Kidney tubule cell (primary cell): ENCODE results near the gene BTBD19.
A peak's percentile ranks its signal among the peaks of the same experiment; 100 is the strongest.
"Not testable (repeated sequence)": the region's sequence is repeated elsewhere in the genome, so short reads cannot be mapped to it uniquely, and the experiment has no call there.

ENCODE experiments used
- DNase-seq: peaks from one replicate; pipeline ENCODE4 v3.0.0-alpha.2; 2018; ENCODE audit warnings: low spot score

BTBD19 gene

DNA sequence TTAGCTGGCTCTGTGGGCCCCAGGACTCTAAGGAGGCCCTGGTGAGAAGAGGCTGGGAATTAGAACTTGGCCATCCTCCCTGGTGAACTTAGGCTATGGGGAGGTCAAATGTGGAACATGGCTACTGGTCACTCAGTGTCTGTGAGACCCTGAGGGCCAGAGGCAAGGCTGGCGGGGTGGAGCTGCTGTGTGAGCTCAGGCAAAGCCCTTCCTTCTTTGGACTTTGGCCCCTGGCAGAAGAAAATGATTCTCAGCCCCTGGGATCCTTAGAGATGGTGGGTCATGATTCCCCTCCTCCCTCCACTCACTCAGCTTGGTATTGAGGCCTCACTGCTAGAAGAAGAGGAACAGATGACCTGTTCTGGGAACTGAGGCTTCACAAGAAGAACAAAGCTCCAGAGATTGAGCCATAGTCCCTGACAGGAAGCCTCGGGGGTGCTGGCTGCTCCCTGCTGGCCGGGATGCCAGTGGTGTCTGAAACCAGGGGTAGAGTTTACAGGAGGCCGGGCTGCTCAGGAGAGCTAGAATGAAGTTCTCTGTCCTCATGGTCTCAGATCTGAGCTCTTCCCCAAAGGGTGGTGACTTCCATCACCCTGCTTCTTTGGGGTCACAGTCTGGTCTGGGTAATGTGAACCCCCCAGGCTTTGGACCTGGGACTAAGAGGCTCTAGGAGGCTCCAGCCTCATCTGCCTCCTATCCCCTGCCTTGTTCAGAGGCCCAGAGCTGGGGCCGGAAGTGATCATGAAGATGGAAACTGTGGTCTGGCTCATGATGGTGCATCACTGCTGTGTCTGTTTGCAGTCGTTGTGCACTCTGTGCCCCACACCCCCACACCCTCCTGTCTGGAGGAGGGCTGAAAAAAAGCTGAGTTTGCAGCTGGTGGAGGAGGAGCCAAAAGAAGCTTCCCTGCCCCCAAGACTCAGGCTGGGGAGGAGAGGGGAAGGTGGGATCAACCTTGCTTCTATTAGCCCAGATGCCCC lies 905 bp downstream of the BTBD19 start:
- peak; percentile 59 for DNase-seq

GRCh38 chr1:44810101-44810761 lies 1.9 kb downstream of the BTBD19 start:
- DNase-seq = peak; percentile 83

GRCh38 chr1:44810762-44811105 lies 2.4 kb downstream of the BTBD19 start:
- not testable (repeated sequence) for DNase-seq

DNA sequence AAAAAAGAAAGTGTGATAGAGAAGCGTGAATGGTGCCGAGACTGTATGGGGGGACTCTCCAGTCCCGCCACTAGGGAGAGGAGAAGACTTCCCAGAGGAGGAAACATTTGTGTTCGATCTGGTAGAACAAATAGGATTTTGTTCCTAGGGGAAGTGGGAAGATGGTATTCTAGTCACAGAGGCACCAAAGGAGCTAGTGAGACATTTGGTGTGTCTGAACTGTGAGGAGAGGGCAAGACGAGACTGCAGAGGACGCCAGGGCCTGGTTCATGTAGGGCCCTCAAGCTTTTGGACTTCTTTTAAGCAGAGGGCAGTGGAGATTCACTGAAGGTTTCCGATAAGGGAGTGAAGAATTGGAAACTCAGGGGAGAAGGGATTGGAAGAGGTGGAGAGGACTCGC lies 2.9 kb downstream of the BTBD19 start:
- DNase-seq = no peak

DNA sequence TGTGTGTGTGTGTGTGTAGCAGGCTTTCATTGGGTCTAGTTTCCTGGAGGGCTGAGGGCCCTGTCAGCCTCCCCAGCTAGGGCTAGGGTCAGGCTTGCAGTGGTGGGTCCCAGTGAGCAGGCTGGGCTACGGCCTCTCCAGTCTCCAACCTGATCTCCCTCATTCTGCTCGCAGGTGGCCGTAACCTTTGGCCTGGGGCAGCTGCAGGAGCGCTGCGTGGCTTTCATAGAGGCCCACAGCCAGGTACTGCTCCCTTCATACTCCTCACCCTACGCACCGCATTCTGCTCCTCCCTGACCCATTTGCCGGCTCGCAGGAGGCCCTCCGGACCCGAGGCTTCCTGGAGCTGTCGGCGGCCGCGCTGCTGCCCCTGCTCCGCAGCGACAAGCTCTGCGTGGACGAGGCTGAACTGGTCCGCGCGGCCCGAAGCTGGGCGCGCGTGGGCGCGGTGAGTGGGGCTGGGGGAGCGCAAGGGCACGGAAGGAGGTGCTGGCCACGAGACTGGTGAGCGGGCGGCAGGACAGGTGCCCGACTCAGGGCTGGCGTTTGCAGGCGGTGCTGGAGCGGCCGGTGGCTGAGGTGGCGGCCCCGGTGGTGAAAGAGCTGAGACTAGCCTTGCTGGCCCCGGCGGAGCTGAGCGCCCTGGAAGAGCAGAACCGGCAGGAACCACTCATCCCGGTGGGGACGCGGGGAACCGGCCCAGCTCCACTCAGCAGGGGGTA lies 4.7 kb downstream of the BTBD19 start:
- peak; percentile 37 for DNase-seq

DNA sequence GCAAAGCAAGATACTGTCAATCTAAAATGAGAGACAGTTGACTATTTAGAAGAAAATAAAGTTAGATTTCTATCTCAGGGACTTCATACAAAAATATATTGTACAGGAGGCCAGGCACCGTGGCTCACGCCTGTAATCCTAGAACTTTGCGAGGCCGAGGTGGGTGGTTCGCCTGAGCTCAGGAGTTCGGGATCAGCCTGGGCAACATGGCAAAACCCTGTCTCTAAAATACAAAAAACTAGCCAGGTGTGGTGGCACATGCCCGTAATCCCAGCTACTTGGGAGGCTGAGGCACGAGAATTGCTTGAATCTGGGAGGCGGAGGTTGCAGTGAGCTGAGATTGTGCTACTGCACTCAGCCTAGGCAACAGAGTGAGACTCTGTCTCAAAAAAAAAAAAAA lies 7.6 kb downstream of the BTBD19 start:
- DNase-seq = not testable (repeated sequence)

GRCh38 chr1:44817307-44817706 lies 9.0 kb downstream of the BTBD19 start:
- DNase-seq = no peak

- no peak for DNase-seq
Measured at GRCh38 chr1:44817771-44818495, 9.6 kb downstream of the BTBD19 start.

- DNase-seq = no peak
Measured at GRCh38 chr1:44819196-44819607, 10.9 kb downstream of the BTBD19 start.

DNA sequence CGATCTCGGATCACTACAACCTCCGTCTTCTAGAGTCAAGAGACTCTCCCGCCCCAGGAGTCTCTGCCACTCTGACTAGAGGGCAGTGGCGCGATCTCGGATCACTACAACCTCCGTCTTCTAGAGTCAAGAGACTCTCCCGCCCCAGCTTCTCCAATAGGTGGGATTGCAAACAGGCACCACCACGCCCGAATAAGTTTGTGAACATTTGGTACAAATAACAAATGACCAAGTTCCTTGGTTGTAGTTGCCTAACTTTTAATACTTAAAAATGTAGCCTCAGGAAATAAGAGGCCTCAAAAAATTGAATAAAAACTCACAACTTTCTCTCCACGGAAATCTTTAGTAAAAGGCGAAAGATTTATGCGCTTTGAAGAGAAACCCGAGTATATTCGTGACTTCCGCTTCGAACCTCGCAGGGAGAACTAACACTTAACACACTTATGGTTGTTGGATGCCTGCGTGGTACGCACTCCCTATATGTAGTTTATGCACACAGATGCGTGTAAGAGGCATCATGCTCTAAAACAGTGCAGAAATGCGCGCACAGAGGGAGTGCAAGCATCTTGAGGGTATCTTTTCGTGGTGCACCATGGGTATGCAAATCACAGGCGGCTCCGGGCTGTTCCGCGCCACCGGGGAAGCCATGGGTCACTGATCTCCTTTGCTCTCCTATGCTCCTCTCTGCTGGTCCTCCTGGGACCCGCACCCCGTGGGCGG lies 11.4 kb downstream of the BTBD19 start:
- peak; percentile 99 for DNase-seq

DNA sequence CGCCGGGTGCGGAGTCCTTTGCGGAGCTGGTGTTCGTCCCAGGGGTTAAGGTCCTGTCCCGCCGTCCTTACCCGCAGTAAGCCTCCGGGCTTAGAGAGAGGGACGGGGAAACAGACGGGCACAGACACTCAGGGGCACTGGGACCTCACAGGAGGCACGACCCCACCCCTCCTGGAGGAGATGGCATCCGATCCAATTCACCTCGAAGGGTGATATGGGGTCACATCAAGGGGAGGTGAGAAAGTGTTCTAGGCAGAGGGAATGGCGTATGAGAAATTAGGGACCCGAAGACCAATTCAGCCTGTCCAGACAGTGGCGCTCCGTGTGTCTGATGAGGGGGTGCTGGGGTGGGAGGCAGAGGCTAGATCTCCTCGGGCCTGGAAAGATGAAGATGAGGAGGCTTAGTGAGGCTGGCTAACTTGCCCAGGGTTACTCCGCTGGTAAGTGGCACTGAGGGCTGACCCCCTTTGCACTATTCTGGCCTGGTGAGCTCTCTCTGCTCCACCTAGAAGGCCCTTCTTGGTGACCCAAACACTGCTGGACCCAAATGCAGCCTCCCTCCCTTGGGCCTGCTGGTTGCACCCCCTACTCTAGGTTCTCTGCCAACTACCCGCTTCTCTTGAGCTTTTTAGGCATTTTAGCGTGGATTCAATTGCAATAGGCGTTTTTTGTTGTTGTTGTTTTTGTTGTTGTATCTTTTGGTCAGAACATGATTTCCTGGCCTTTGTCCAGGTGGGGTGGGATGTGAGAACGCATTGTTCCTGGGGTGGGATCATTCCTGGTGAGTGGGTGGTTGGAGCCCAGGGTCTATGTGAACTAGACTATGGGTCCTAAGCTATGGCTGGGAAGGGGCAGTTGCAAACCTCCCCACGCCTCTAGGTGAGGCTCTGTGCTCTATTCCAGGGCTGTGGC lies 12.3 kb downstream of the BTBD19 start:
- DNase-seq = no peak

DNA sequence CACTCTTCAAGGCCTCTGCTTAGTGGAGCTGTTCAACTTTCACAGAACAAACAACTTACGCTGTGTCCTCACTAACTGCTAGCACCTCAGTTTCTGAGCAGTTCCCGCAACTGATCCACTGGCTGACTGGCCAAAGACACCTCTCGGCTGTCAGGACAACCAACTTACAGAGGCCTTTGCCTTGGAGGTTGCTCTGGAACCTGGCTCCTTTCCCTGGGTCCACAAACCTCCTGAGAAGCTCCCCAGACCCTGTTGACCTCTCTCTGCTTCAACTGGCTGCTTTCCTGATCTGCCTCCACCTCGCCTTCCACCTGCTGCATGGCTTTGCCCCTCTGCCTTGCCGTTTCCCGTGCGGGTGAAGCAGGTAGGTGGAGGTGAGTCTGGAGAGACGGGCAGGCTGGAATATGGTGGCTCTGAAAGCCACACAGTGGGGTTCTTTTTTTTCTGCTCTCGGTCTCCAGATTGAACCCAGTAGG lies 13.0 kb downstream of the BTBD19 start:
- DNase-seq = no peak

DNA sequence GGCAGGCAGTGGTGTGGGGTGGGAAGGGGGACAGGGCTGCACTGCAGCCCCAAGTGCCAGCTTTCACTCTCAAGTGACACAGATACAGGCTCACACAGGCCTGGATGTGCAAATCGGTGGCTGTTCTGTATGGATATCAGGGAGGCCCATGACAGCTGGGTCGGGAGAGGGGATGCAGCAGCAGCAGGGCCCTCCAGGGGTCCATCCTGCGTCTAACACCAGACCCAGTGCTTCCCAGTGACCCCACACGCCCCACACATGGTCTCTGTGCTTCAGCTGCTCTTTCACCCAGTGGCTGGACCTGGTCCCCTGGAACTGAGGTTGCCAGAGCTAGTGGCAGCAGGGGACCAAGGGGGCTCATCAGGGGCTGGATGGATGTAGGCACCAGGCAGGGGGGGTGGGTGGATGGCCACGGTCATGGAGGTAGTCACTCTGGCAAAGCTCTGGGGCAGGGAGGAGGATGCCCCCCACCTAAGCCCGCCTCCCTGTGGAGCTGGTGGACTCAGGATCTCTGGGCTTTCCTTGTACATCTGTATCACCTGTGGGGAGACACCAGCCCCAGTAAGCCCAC lies 13.9 kb downstream of the BTBD19 start:
- no peak for DNase-seq

DNA sequence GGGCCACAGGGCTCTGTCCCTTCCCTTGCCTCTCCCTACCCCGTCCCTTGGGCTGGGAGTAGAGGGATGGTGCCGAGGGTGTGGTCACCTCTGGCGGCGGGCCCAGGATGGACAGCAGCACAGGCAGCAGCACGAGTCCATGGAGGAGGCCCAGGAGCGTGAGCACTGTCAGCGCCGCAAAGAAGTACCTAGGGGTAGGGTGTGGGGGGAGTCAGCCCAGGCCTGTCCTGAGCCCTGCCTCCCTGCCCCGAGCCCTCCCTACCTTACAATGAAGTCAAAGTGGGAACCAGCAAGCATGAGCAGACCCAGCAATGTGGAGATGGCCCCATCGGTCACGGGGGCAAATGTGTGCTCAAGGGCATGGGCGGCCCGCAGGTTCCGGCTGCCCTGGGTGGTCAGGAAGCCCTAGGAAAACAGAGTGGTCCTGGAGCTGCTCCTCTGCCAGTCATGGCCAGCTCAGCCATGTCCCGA lies 14.7 kb downstream of the BTBD19 start:
- no peak for DNase-seq

DNA sequence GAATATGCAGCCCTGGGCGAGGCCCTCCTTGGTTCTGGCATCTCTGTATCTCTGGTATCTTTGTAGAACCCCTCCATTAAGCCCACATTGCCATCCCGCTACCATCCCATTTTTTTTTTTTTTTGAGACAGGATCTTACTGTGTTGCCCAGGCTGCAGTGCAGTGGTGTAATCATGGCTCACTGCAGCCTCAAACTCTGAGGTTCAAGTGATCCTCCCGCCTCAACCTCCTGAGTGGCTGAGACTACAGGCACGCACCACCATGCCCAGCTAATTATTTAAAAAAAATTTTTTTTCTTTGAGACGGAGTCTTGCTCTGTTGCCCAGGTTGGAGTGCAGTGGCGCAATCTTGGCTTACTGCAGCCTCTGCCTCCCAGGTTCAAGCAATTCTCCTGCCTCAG lies 16.1 kb downstream of the BTBD19 start:
- not testable (repeated sequence) for DNase-seq

DNA sequence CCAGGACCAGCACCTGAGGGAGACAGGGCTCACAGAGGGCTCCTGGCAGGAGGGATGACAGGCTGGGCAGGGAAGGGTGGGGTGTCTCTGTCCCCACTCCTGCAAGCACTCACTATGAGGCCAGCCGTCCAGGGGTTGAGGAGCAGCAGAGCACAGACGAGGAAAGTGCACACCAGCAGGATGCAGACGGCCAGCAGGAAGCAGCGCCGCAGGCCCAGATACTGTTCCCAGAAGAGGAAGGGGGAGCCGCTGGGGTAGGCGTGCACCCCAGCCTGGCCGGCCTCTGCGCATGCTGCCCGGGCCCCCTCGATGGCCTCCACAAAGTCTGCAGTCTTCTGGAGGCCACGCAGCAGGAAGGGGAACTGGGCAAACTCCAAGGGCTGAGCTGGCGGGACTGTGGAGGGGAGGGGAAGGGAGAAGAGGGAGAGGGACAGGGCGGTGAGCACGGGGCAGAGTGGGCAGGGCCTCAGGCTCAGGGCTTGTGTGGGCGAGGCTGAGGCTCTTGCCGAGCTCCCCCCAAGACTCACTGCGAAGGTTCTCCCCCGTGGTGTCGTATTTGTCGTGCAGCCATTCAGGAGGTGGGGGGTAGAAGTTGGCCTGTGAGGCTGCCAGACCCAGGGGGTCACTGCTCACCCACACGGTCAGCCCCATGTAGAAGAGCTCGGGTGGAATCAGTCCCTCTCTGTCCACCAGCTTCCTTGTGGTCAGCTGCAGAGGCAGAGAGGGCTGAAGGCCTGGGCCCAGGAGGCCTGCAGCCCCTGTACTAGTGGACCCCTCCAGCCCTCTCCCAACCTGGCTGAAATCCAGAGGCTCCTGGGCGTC lies 18.3 kb downstream of the BTBD19 start:
- no peak for DNase-seq

GRCh38 chr1:44827197-44828002 lies 19.1 kb downstream of the BTBD19 start:
- DNase-seq = no peak
